DOHH2 (cell line): ENCODE results near the gene KLHL6.

Experiments
- CTCF ChIP-seq: fragments of 200-600 bp; sonication (generic); IDR thresholded peaks from one replicate; pipeline ENCODE4 v1.5.1; 2014; ENCODE audit warnings: antibody characterized with exemption, mild to moderate bottlenecking, low read depth, low read length; ENCODE audit not compliant: poor library complexity, severe bottlenecking
- EZH2phosphoT487 ChIP-seq: fragments of 200-600 bp; sonication (generic); IDR thresholded peaks from 2 replicates; pipeline ENCODE4 v1.6.1; 2017; ENCODE audit warnings: borderline replicate concordance, mild to moderate bottlenecking, antibody characterized with exemption, low read length, moderate library complexity, mixed read lengths

- TF ChIP-seq CTCF (no peak), EZH2phosphoT487 (no peak)
These were observed 56.9 kb downstream of the KLHL6 start for GRCh38 chr3:183498634-183499033.
